OCI-LY3 (cell line): Measurements from ENCODE around the gene CPEB2.

Source experiments
- H2AFZ ChIP-seq: fragments of 200-600, 300-600 bp; shearing (Covaris generic); 2 replicates; pipeline ENCODE4 v1.6.0; 2014; ENCODE audit warnings: antibody characterized with exemption, low read depth, low read length
- H3K27ac ChIP-seq: fragments of 200-600, 300-600 bp; sonication (generic); 2 replicates; pipeline ENCODE4 v1.5.1; 2014; ENCODE audit warnings: mild to moderate bottlenecking, low read length, moderate library complexity, mixed read lengths
- H3K27me3 ChIP-seq: fragments of 200-600, 300-600 bp; sonication (generic); 2 replicates; pipeline ENCODE4 v1.6.1; 2014; ENCODE audit warnings: low read depth, low read length, mixed read lengths
- H3K36me3 ChIP-seq: fragments of 200-600, 300-600 bp; sonication (generic); replicated peaks from 2 replicates; pipeline ENCODE3; 2014; ENCODE audit warnings: low read depth, low read length, mixed read lengths
- H3K4me1 ChIP-seq: fragments of 300-600, 200-600 bp; sonication (generic); 2 replicates; pipeline ENCODE4 v1.6.1; 2014; ENCODE audit warnings: low read length, mixed read lengths
- H3K4me2 ChIP-seq: fragments of 200-600, 300-600 bp; sonication (generic); 2 replicates; pipeline ENCODE4 v1.6.1; 2014; ENCODE audit warnings: low read length, mixed read lengths
- H3K4me3 ChIP-seq: fragments of 300-600, 200-600 bp; sonication (generic); 2 replicates; pipeline ENCODE4 v1.5.1; 2014; ENCODE audit warnings: antibody characterized with exemption, mild to moderate bottlenecking, low read length, moderate library complexity
- H3K79me2 ChIP-seq: fragments of 300-600, 200-600 bp; shearing (Covaris generic); 2 replicates; pipeline ENCODE4 v1.6.1; 2014; ENCODE audit warnings: mild to moderate bottlenecking, low read length, mixed read lengths
- H3K9ac ChIP-seq: fragments of 300-600, 200-600 bp; shearing (Covaris generic); 2 replicates; pipeline ENCODE4 v1.6.0; 2014; ENCODE audit warnings: mild to moderate bottlenecking, low read length, moderate library complexity
- H3K9me3 ChIP-seq: fragments of 200-600, 300-600 bp; shearing (Covaris generic); 2 replicates; pipeline ENCODE4 v1.6.1; 2014; ENCODE audit warnings: low read length, mixed read lengths; ENCODE audit not compliant: insufficient read depth
- H4K20me1 ChIP-seq: fragments of 200-600, 300-600 bp; sonication (generic); 2 replicates; pipeline ENCODE4 v1.6.1; 2016; ENCODE audit warnings: low read length, mixed read lengths; ENCODE audit not compliant: insufficient read depth
- EZH2phosphoT487 ChIP-seq: fragments of 200-600 bp; shearing (Covaris generic); IDR thresholded peaks from 2 replicates; pipeline ENCODE4 v1.6.1; 2018; ENCODE audit warnings: antibody characterized with exemption, mixed run types, low read depth
- TF ChIP-seq, protein P1 (sequence below): fragments of 200-600, 300-600 bp; sonication (generic); IDR thresholded peaks from 2 replicates; pipeline ENCODE4 v1.5.1; 2014; ENCODE audit warnings: antibody characterized with exemption, low read length, low read depth

The CPEB2 gene

DNA sequence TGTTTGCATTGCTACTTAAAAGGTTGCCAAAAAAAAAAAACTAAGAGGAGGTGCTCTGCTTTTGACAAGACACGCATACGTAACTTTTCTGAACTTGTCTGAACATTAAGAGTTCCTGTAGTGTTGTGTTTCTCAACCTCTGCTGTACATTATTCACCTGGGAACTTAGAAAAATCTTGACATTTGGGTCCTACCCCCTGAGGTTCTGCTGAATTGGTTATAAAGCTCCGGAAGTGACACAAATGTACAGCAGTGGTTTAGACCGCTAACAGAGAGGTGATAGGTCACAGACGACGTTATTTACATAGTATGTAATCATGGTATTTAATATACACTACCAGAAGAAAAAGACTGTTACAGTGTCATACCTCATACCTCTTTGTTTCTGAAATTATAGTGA, 61.1 kb downstream of the CPEB2 start:
- TF ChIP-seq, protein P1, sequence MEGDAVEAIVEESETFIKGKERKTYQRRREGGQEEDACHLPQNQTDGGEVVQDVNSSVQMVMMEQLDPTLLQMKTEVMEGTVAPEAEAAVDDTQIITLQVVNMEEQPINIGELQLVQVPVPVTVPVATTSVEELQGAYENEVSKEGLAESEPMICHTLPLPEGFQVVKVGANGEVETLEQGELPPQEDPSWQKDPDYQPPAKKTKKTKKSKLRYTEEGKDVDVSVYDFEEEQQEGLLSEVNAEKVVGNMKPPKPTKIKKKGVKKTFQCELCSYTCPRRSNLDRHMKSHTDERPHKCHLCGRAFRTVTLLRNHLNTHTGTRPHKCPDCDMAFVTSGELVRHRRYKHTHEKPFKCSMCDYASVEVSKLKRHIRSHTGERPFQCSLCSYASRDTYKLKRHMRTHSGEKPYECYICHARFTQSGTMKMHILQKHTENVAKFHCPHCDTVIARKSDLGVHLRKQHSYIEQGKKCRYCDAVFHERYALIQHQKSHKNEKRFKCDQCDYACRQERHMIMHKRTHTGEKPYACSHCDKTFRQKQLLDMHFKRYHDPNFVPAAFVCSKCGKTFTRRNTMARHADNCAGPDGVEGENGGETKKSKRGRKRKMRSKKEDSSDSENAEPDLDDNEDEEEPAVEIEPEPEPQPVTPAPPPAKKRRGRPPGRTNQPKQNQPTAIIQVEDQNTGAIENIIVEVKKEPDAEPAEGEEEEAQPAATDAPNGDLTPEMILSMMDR, result no peak
- Histone ChIP-seq H3K36me3 (peaks cover 34% of the 10 kb centered on the region), H3K9ac (no peak overlapping the region), H3K4me1 (no peaks in the 10 kb centered on the region), H3K27ac (no peak overlapping the region), H3K79me2 (no peaks in the 10 kb centered on the region), H3K27me3 (no peaks in the 10 kb centered on the region), H3K4me3 (no peak overlapping the region), H3K4me2 (no peak overlapping the region), H2AFZ (no peak overlapping the region), H4K20me1 (no peaks in the 10 kb centered on the region), H3K9me3 (no peaks in the 10 kb centered on the region)

DNA sequence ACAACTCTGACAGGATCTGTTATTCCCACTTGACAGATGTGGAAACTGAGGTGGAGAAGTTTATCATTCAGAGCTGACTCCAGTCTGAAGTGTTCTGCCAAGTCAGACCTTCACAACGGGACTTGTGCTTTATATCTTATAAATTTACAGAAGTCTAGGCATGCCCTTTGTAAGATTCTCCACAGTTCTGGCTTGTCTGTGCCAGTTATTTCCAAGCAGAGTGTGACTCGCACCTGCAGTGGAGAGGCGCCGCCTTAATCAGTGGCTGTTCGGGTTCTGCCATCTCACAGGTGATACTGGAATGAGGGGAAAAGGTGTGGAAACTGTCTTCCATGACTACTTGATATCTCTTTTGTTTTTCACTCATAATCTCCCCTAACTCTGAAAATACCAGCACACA, 63.2 kb downstream of the CPEB2 start:
- no peak overlapping the region for H3K9ac ChIP-seq
- peaks cover 23% of the 10 kb centered on the region for H3K36me3 ChIP-seq
- H3K4me1 ChIP-seq, result no peaks in the 10 kb centered on the region
- H4K20me1 ChIP-seq, result no peaks in the 10 kb centered on the region
- no peak overlapping the region for H3K4me3 ChIP-seq
- no peaks in the 10 kb centered on the region for H3K9me3 ChIP-seq
- TF ChIP-seq, protein P1, result no peak
- TF ChIP-seq EZH2phosphoT487, result no peak
- no peak overlapping the region for H3K4me2 ChIP-seq
- no peak overlapping the region for H3K27ac ChIP-seq
- no peak overlapping the region for H2AFZ ChIP-seq
- H3K27me3 ChIP-seq, result no peaks in the 10 kb centered on the region
- H3K79me2 ChIP-seq, result no peaks in the 10 kb centered on the region

DNA sequence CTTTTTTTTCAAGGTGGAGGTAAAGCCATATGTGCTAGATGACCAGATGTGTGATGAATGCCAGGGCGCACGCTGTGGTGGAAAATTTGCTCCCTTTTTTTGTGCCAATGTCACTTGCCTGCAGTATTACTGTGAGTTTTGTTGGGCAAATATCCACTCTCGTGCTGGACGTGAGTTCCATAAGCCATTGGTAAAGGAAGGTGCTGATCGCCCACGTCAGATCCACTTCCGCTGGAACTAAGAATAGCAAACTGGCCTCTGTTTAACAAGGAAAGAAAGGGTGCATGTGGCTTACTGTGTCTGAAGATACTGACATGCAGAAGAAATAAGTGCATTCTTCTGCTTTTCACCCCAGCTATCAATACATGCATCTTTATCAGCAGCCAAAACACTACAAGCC, 63.9 kb downstream of the CPEB2 start:
- Histone ChIP-seq H3K36me3 (peaks cover 24% of the 10 kb centered on the region), H3K4me3 (no peak overlapping the region), H3K9me3 (no peaks in the 10 kb centered on the region), H4K20me1 (no peaks in the 10 kb centered on the region), H3K27ac (no peak overlapping the region), H3K4me2 (no peak overlapping the region), H2AFZ (no peak overlapping the region), H3K9ac (no peak overlapping the region), H3K79me2 (no peaks in the 10 kb centered on the region), H3K4me1 (no peaks in the 10 kb centered on the region), H3K27me3 (no peaks in the 10 kb centered on the region)
- no peak for TF ChIP-seq EZH2phosphoT487
- TF ChIP-seq, protein P1, result no peak

GRCh38 chr4:15068298-15068697, 66.0 kb downstream of the CPEB2 start:
- H3K4me2 ChIP-seq, result no peak overlapping the region
- H3K79me2 ChIP-seq, result no peaks in the 10 kb centered on the region
- no peak overlapping the region for H3K9ac ChIP-seq
- H2AFZ ChIP-seq, result no peak overlapping the region
- H3K4me3 ChIP-seq, result no peak overlapping the region
- peaks cover 19% of the 10 kb centered on the region for H3K36me3 ChIP-seq
- H4K20me1 ChIP-seq, result no peaks in the 10 kb centered on the region
- no peaks in the 10 kb centered on the region for H3K9me3 ChIP-seq
- no peaks in the 10 kb centered on the region for H3K4me1 ChIP-seq
- no peak overlapping the region for H3K27ac ChIP-seq
- no peak for TF ChIP-seq EZH2phosphoT487
- TF ChIP-seq, protein P1, result no peak
- H3K27me3 ChIP-seq, result no peaks in the 10 kb centered on the region
